ENCODE data around the gene APOH. TPM values are rescaled to one million over a fixed set of nuclear protein-coding genes. Genes with fewer than 3 reads are reported as not detected.

Gene APOH
- total RNA-seq, 4 donors from 2014 or later: not detected

DNA sequence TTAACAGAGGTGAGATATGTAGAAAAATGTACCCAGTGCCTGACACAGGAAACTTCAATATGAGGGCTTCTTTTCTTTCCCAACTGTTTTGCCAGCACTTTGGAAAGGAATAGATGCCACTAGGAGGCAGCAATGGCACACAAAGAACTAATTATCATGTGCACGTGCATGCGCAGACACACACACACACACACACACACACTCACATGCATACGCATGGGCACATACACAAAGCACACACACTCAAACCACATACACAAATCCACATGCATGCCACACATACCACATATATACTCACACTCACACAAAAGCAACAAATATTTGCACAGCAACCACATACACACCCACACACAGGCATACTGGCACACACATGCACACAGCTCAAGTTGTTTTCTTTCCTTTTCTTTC lies 28.5 kb downstream of the APOH start:
- intact Hi-C loops (cut with DNase I; ENCODE audit: low total_unique reads): loop anchor here (10.0 kb wide), 1 partner anchor 704 kb away; no protein-coding TSS in a partner anchor
- peak in 1 of 2 donors; percentile 17 for DNase-seq (ENCODE audit: low spot score in 2 of 2)
- H3K4me3 ChIP-seq (ENCODE audit: low read depth, poor library complexity, severe bottlenecking): no peak overlapping the region
- TF ChIP-seq, protein P1, sequence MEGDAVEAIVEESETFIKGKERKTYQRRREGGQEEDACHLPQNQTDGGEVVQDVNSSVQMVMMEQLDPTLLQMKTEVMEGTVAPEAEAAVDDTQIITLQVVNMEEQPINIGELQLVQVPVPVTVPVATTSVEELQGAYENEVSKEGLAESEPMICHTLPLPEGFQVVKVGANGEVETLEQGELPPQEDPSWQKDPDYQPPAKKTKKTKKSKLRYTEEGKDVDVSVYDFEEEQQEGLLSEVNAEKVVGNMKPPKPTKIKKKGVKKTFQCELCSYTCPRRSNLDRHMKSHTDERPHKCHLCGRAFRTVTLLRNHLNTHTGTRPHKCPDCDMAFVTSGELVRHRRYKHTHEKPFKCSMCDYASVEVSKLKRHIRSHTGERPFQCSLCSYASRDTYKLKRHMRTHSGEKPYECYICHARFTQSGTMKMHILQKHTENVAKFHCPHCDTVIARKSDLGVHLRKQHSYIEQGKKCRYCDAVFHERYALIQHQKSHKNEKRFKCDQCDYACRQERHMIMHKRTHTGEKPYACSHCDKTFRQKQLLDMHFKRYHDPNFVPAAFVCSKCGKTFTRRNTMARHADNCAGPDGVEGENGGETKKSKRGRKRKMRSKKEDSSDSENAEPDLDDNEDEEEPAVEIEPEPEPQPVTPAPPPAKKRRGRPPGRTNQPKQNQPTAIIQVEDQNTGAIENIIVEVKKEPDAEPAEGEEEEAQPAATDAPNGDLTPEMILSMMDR (IDR thresholded peaks at IDR 0.05): peak in 1 of 3 donors; percentile 76
- no peak for TF ChIP-seq POLR2A (IDR thresholded peaks at IDR 0.05)
- 3% methylated on average over 3 of the region's 3 CpGs for WGBS, 2 donors

DNA sequence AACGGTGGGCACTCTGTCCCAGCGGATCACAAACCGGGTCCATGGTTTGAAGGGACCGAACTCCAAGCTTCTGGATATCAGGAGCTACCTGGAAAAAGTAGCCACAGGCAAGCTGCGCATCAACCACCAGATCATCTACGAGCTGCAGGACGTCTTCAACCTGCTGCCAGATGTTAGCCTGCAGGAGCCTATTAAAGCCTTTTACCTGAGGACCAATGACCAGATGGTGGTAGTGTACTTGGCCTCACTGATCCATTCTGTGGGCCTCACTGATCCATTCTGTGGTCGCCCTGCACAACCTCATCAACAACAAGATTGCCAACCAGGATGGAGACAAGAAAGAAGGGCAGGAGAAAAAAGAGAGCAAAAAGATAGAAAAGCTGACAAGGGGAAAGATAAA lies 31.0 kb downstream of the APOH start:
- intact Hi-C loops (cut with DNase I; ENCODE audit: low total_unique reads): no loop called here
- no peak for DNase-seq (ENCODE audit: low spot score in 2 of 2)
- 93 to 94% methylated on average over 8 of the region's 8 CpGs for WGBS, 2 donors
- TF ChIP-seq POLR2A (IDR thresholded peaks at IDR 0.05): no peak
- TF ChIP-seq, protein P1 (IDR thresholded peaks at IDR 0.05): no peak
- no peak overlapping the region for H3K4me3 ChIP-seq (ENCODE audit: low read depth, poor library complexity, severe bottlenecking)

DNA sequence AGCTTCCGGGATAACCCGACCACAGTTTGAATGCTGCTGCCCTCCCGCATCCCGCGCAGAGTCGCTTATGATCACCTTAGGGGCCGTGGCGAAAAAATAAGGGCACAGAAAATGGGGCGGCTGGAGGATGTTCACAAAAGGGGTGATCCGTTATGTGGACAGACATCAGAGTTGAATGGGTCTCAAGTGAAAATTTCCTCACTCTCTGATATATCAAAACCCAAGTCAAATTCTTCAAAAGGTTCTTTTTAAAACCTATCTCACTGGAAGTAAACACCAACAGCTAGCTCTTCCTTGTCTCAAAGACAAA lies 36.9 kb downstream of the APOH start:
- TF ChIP-seq, protein P1 (IDR thresholded peaks at IDR 0.05): no peak
- TF ChIP-seq POLR2A (IDR thresholded peaks at IDR 0.05): no peak
- 2 to 5% methylated on average over 10 of the region's 10 CpGs for WGBS, 2 donors
- peak overlapping the region; percentile 61 for H3K4me3 ChIP-seq (ENCODE audit: low read depth, poor library complexity, severe bottlenecking)
- intact Hi-C loops (cut with DNase I; ENCODE audit: low total_unique reads): no loop called here
- DNase-seq (ENCODE audit: low spot score in 2 of 2): no peak

DNA sequence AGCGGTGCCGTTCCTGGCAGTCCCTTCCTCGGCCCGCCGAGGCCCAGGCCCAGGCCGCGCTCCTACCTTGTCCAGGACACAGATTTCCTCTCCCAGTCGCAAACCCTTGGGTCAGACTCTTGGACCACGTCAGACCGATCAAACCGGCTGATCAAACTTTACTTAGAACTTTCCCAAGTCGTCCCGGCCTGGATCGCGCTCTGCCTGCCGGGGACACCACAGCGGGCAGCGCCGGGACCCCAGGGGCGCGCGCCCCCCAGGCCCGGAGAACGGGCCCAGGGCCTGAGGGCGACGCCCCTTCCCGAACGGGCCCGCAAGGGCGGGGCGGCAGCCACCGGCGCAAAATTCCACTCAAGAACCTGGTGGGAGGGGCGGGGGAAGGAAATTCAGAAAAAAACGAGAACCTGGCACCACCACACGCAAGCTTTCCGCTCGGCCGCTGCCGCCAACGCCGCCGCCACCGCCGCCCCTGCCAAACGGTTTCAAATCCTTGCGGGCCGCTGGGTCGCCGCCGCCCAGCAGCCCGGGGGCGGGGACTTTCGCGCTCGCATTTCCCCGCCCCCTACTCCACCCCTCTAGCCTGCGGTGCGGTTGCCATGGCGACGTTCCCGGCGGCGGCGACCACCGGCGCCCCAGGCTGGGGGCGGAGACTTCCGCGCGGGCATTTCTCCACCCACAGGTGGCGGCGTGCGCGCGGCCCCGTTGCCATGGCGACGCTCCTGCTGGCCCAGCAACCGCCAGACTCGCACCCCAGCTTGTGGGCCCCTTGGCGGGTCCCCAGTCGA lies 37.4 kb downstream of the APOH start, which contains the start of gene CEP112:
TSS of gene CEP112 (minus strand) at position 541 of the 785 bp plus-strand sequence.
- WGBS, 2 donors: 1% methylated on average over 63 to 68 of the region's 83 CpGs
- DNase-seq (ENCODE audit: low spot score in 2 of 2): peak; percentile 32 to 91
- H3K4me3 ChIP-seq (ENCODE audit: low read depth, poor library complexity, severe bottlenecking): peak within 1 kb of the TSS; percentile 61
- TF ChIP-seq, protein P1 (IDR thresholded peaks at IDR 0.05): no peak
- no peak for TF ChIP-seq POLR2A (IDR thresholded peaks at IDR 0.05)
- intact Hi-C loops (cut with DNase I; ENCODE audit: low total_unique reads): no loop called here

DNA sequence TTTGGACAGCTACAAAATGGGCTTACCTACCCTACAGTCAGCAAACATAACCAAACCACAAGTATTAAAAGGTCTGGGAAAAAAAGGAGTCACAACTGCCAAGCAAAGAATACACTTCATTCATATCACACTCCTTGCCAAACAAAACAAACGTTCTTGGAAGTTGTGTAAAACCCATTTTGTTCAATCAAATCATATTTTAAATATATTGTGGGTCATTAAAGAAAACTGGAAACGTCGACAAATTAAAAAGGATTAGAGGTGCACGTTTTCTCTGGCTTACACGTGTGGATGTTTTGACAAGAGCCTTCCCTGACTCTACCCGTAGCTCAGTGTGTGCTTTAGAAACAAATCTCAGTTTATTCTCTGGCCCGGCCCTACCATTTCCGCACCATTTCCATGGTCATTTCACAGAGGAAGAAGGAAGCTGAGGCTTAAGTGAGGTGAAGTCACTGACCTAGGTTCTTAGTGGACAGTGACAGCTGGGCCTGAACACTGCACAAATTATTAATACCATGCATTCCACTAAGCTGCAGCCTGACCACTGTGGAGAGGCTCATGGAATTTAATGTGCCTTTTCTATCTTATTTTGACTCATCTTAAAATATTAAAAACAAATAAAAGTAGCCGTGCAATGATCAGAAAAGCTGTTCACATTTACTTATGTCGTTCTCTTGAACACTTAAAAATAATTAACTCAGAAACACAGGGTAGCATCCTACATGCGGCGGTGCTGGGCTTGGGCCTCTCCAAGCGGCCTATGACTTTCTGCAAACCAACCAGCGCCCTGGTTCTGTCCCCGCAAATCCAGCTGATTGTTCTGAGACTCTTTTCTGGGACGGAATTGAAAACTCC lies 38.2 kb downstream of the APOH start:
- no peak for DNase-seq (ENCODE audit: low spot score in 2 of 2)
- TF ChIP-seq POLR2A (IDR thresholded peaks at IDR 0.05): no peak
- TF ChIP-seq, protein P1 (IDR thresholded peaks at IDR 0.05): no peak
- intact Hi-C loops (cut with DNase I; ENCODE audit: low total_unique reads): no loop called here
- no peak overlapping the region for H3K4me3 ChIP-seq (ENCODE audit: low read depth, poor library complexity, severe bottlenecking)
- WGBS, 2 donors: 29 to 31% methylated on average over 16 of the region's 16 CpGs
